Effector memory CD4-positive, alpha-beta T cell (primary cell): Measurements from ENCODE around the gene ASPA.
"Not testable (repeated sequence)": the region's sequence is repeated elsewhere in the genome, so short reads cannot be mapped to it uniquely, and the experiment has no call there.

Experiments used
- DNase-seq, 3 donors: peaks; one replicate each; pipeline ENCODE4 v3.0.0-alpha.2; 2020
- H3K27ac ChIP-seq: 2 replicates; pipeline ENCODE4 v1.7.0; 2013; ENCODE audit warnings: mild to moderate bottlenecking, low read length, moderate library complexity; ENCODE audit not compliant: insufficient read depth, poor library complexity, severe bottlenecking
- H3K27me3 ChIP-seq: replicated peaks from 2 replicates; pipeline ENCODE4 v1.7.0; 2013; ENCODE audit warnings: mild to moderate bottlenecking, low read length; ENCODE audit not compliant: insufficient read depth, control insufficient read depth, poor library complexity, severe bottlenecking
- H3K36me3 ChIP-seq: 2 replicates; pipeline ENCODE4 v1.7.0; 2013; ENCODE audit warnings: mild to moderate bottlenecking, low read length, moderate library complexity; ENCODE audit not compliant: control insufficient read depth, insufficient read depth
- H3K4me1 ChIP-seq: 2 replicates; pipeline ENCODE4 v1.7.0; 2013; ENCODE audit warnings: low read length, mild to moderate bottlenecking; ENCODE audit not compliant: control insufficient read depth, insufficient read depth, poor library complexity, severe bottlenecking
- H3K4me3 ChIP-seq: 2 replicates; pipeline ENCODE4 v1.7.0; 2013; ENCODE audit warnings: low read length, low read depth, mild to moderate bottlenecking; ENCODE audit not compliant: insufficient read depth, poor library complexity, severe bottlenecking
- H3K9me3 ChIP-seq: 2 replicates; pipeline ENCODE4 v1.7.0; 2013; ENCODE audit warnings: mild to moderate bottlenecking, low read length, moderate library complexity; ENCODE audit not compliant: control insufficient read depth
- total RNA-seq, 3 donors: gene quantifications; one replicate each; lab custom pipeline; 2026; lab: John Stamatoyannopoulos, UW

The ASPA gene
- 0 reads per million in 3 donors for total RNA-seq

- Histone ChIP-seq H3K4me3 (no peak within 1 kb of the TSS), H3K27me3 (no peaks in the 10 kb centered on the region), H3K27ac (no peak within 1 kb of the TSS), H3K36me3 (no peaks in the 10 kb centered on the region), H3K4me1 (no peaks in the 10 kb centered on the region), H3K9me3 (no peaks in the 10 kb centered on the region)
- DNase-seq = no peak
These were observed at the start of gene ASPA for GRCh38 chr17:3475812-3476610. Gene ASPA (plus strand): TSS chr17:3475997. CDS start chr17:3476160, 163 bp downstream.

GRCh38 chr17:3433215-3433614 is 42.6 kb upstream of the ASPA start:
- not testable (repeated sequence) for H3K4me1 ChIP-seq, H3K4me3 ChIP-seq, H3K27me3 ChIP-seq, H3K36me3 ChIP-seq, DNase-seq, H3K9me3 ChIP-seq, H3K27ac ChIP-seq

GRCh38 chr17:3433741-3434140 is 42.1 kb upstream of the ASPA start, which contains the start of gene OR1E2:
Gene OR1E2 (minus strand): TSS chr17:3433841. CDS start chr17:3433841, 0 bp downstream.
- Histone ChIP-seq H3K4me1 (no peaks in the 10 kb centered on the region), H3K27me3 (no peaks in the 10 kb centered on the region), H3K9me3 (no peaks in the 10 kb centered on the region), H3K4me3 (no peak within 1 kb of the TSS), H3K27ac (no peak within 1 kb of the TSS), H3K36me3 (no peaks in the 10 kb centered on the region)
- no peak for DNase-seq

GRCh38 chr17:3438368-3438767 is 37.4 kb upstream of the ASPA start:
- H3K9me3 ChIP-seq = no peaks in the 10 kb centered on the region
- H3K4me1 ChIP-seq = no peaks in the 10 kb centered on the region
- no peak overlapping the region for H3K27ac ChIP-seq
- H3K27me3 ChIP-seq = no peaks in the 10 kb centered on the region
- no peaks in the 10 kb centered on the region for H3K36me3 ChIP-seq
- no peak overlapping the region for H3K4me3 ChIP-seq
- DNase-seq = no peak

DNA sequence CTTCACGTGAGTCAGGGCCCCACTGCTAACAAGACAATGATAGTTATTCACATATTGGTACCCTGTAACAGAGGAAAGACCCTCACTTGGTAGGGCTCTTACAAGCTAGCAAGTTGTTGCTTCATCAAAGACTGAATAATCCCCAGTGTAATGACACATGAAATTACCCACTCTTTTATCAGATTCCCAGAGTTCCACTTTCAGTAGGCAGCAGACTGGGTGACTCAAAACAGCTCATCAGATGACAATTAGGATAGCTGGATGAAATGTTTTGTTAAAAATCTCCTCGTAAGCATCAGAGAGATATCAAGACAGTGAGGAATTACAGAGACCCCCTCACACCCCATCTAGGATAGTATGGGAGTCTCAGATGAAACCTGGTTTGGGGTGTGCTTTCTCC is 35.3 kb upstream of the ASPA start:
- DNase-seq = no peak

GRCh38 chr17:3447625-3448024 is 28.2 kb upstream of the ASPA start:
- H3K36me3 ChIP-seq = no peaks in the 10 kb centered on the region
- no peaks in the 10 kb centered on the region for H3K4me1 ChIP-seq
- no peak overlapping the region for H3K4me3 ChIP-seq
- no peaks in the 10 kb centered on the region for H3K27me3 ChIP-seq
- no peak for DNase-seq
- H3K27ac ChIP-seq = no peak overlapping the region
- no peaks in the 10 kb centered on the region for H3K9me3 ChIP-seq

More for the DNA sequence above, 35.3 kb upstream of the ASPA start:
- no peaks in the 10 kb centered on the region for H3K4me1 ChIP-seq
- no peak overlapping the region for H3K27ac ChIP-seq
- no peaks in the 10 kb centered on the region for H3K9me3 ChIP-seq
- H3K27me3 ChIP-seq = no peaks in the 10 kb centered on the region
- H3K36me3 ChIP-seq = no peaks in the 10 kb centered on the region
- no peak overlapping the region for H3K4me3 ChIP-seq

DNA sequence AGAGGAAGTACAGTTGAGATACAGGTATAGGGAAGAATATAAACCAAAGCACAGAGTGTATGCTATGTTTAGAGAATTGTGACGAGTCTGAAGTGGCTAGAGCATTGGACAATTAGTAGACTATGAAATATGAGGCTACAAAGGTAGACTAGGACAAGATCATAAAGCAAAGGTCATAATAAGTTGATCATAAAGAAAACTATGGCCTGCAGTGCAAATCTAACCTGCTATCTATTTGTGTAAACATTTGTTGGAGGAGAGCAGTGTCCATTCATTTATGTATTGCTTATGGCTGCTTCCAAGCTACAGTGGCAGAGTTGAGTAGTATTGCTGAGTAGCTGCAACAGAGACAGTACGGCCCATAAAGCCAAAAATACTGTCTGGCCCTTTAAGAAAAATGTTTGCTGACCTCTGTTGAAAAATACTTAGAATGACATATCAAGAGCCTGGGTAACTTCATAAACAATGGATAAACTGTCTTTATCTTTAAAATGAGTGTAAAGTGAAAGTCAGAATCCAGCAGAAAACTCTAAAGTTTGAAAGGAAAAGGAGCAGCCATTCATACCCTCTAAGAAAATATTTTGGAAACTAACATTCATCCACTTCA is 27.6 kb upstream of the ASPA start:
- Histone ChIP-seq H3K9me3 (no peaks in the 10 kb centered on the region), H3K27ac (no peak overlapping the region), H3K27me3 (no peaks in the 10 kb centered on the region), H3K4me1 (no peaks in the 10 kb centered on the region), H3K36me3 (no peaks in the 10 kb centered on the region), H3K4me3 (no peak overlapping the region)
- no peak for DNase-seq

DNA sequence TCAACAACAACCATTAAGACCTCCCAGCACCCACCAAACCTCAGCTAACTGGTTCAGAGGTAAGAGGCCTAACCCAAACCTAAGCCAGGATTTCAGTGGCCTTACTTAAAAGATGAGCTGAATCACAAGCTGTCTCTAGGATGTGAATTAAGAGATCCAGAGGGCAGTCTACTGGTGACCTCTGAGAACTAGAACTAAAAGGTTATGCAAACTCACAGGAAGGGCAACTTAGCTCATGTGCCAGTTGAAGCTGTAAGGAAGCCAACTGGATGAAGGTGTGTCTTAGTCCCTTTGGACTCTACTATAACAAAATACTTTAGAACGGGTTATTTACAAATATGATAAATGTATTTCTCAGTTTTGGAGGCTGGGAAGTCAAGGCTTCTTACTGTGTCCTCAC is 9.4 kb upstream of the ASPA start:
- not testable (repeated sequence) for H3K27ac ChIP-seq, H3K27me3 ChIP-seq, H3K36me3 ChIP-seq, H3K9me3 ChIP-seq, DNase-seq, H3K4me1 ChIP-seq, H3K4me3 ChIP-seq

DNA sequence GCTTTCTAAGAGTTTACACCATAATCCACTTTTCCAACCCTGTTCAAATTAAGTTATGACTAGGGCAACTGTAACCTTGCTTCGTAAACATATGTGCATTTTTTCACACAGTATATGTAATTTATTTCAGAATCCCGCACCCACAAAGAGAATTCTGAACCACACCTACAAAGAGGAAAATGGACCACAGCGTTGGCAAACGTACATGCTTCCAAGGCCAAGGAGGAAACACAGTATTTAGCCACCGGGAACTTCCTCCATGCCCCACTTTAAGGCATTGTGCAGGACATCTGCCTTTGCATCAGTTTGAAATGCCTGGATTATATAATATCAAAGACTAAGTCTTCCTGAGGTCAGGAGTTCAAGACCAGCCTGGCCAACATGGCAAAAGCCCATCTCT is 6.3 kb upstream of the ASPA start:
- Histone ChIP-seq H3K4me1 (no peaks in the 10 kb centered on the region), H3K4me3 (no peak overlapping the region), H3K27ac (no peak overlapping the region), H3K36me3 (no peaks in the 10 kb centered on the region), H3K9me3 (no peaks in the 10 kb centered on the region), H3K27me3 (no peaks in the 10 kb centered on the region)
- DNase-seq = no peak

DNA sequence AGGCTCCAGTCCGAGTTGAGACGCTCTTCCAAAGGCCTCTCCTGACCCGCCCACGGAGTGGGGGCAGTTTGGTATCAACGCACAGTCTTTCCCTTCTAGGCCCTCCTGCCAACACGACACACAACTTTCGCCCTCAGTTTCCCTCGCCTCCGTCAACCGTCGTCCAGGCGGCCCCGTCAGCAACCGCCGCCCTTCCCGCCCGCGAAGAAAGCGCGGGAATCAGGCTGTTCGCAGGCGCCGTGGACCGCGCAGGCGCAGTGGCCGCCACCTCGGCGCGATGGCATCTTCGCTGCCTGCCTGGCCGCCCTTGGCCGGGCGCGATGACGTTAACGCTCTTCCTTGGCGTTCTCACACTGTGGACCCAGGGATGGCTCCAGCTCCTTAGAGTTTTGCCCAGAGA is 4.2 kb upstream of the ASPA start, which contains the start of gene SPATA22:
Gene SPATA22 (minus strand): TSS at position 221 of the 400 bp plus-strand sequence. CDS start 2,494 bp downstream, outside the sequence.
- no peak for DNase-seq
- Histone ChIP-seq H3K4me3 (no peak within 1 kb of the TSS), H3K27me3 (no peaks in the 10 kb centered on the region), H3K27ac (no peak within 1 kb of the TSS), H3K4me1 (no peaks in the 10 kb centered on the region), H3K9me3 (no peaks in the 10 kb centered on the region), H3K36me3 (no peaks in the 10 kb centered on the region)
